H1 (cell line): Measurements from ENCODE around the gene CIBAR2. TPM values are rescaled to one million over a fixed set of nuclear protein-coding genes. Genes with fewer than 3 reads are reported as not detected.

Experiments
- polyA plus RNA-seq, 7 experiments: library from polyadenylated mRNA; depleted of rRNA in 3 of 7; stranded (reverse) in 5 of 7; unstranded in 2 of 7; fragments of >200 nt in 5 of 7; fragments of 200-250 nt in 2 of 7; gene quantifications; 1 replicate in 5 of 7; 2 replicates in 1 of 7; 4 replicates in 1 of 7; pipeline versions ENCODE4 v1.2.1 to v1.2.3, GENCODE V29; 2011 to 2013; ENCODE audit warnings: missing spikeins in 2 of 7, mixed read lengths in 2 of 7
- total RNA-seq: library from RNA; stranded (reverse); fragmentation: NEBNext Ultra II Directional; extraction: Animal tissue kit (Norgen Biotek cat#: 25700); gene quantifications from 2 replicates; pipeline ENCODE4 v1.2.1, GENCODE V29; 2021
- TF ChIP-seq, protein P1 (sequence below), 3 experiments: IDR thresholded peaks; 1 replicate in 2 of 3; 2 replicates in 1 of 3; pipeline versions ENCODE4 v1.5.1 to v1.6.1; 2011; ENCODE audit warnings: low read length in 3 of 3, mild to moderate bottlenecking in 3 of 3, inconsistent platforms in 2 of 3, low read depth in 1 of 3, moderate library complexity in 1 of 3; ENCODE audit not compliant: insufficient read depth in 1 of 3; ENCODE audit errors: control extremely low read depth in 1 of 3

CIBAR2 gene
- total and polyA plus RNA-seq, 2 of the 8 experiments (the other 6 are each of a cell fraction or from before 2014, with no cell fraction given): 0.18 TPM; not detected in 1

DNA sequence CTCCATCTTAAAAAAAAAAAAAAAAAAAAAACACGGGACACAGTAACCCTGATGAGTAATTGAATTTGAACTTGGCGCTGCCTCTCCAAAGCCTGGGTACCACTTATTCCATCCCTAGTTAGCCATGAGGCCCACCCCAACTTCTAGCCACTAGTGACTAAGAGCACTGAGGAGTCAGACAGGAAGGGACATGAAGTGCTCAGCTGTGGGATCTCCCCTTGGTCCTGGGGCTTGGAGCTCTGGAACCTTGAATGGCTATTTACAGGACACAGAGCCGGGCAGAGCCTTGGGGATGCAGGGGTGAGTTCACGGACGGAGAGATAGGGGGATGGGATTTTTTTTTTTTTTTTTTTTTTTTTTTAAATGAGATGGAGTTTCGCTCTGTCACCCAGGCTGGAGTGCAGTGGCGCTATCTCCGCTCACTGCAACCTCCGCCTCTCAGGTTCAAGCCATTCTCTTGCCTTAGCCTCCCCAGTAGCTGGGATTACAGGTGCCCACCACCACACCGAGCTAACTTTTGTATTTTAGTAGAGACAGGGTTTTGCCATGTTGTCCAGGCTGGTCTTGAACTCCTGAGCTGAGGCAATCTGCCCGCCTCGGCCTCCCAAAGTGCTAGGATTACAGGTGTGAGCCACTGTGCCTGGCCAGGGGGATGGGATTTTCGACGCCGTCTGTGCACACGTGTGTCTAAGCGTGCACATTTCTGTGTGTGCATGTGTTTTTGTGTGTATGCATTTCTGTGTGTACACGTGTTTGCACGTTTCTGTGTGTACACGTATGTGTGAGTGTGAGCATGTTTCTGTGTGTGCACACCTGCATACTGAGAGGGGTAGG is 20.4 kb upstream of the CIBAR2 start (continued):
- TF ChIP-seq, protein P1, sequence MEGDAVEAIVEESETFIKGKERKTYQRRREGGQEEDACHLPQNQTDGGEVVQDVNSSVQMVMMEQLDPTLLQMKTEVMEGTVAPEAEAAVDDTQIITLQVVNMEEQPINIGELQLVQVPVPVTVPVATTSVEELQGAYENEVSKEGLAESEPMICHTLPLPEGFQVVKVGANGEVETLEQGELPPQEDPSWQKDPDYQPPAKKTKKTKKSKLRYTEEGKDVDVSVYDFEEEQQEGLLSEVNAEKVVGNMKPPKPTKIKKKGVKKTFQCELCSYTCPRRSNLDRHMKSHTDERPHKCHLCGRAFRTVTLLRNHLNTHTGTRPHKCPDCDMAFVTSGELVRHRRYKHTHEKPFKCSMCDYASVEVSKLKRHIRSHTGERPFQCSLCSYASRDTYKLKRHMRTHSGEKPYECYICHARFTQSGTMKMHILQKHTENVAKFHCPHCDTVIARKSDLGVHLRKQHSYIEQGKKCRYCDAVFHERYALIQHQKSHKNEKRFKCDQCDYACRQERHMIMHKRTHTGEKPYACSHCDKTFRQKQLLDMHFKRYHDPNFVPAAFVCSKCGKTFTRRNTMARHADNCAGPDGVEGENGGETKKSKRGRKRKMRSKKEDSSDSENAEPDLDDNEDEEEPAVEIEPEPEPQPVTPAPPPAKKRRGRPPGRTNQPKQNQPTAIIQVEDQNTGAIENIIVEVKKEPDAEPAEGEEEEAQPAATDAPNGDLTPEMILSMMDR (IDR thresholded peaks at IDR 0.05; ENCODE audit: control extremely low read depth in 1 of 3, insufficient read depth in 1 of 3, low read depth in 1 of 3, low read length in 3 of 3): no peak
- TF ChIP-seq, all 59 proteins: peak for 0
